Mesenchymal stem cell (in vitro differentiated cells and primary cell): Measurements from ENCODE around the gene MCCC2.
"Not testable (repeated sequence)": the region's sequence is repeated elsewhere in the genome, so short reads cannot be mapped to it uniquely, and the experiment has no call there.

Source experiments
- DNase-seq: peaks from one replicate; pipeline ENCODE4 v3.0.0-alpha.2; 2013
- H2AFZ ChIP-seq: one replicate; pipeline ENCODE4 v1.6.1; 2013; ENCODE audit warnings: low read depth, mild to moderate bottlenecking, control low read depth, inconsistent platforms, low read length, moderate library complexity
- H2AK5ac ChIP-seq: 2 replicates; pipeline ENCODE4 v1.6.1; 2013; ENCODE audit warnings: low read length, moderate library complexity, mild to moderate bottlenecking, inconsistent platforms; ENCODE audit not compliant: severe bottlenecking
- H2BK120ac ChIP-seq: one replicate; pipeline ENCODE4 v1.6.1; 2013; ENCODE audit warnings: low read depth, mild to moderate bottlenecking, inconsistent platforms, low read length, moderate library complexity
- H2BK12ac ChIP-seq, 2 experiments: one replicate each; pipeline ENCODE4 v1.6.1; 2013; ENCODE audit warnings: inconsistent platforms in 2 of 2, low read length in 2 of 2, mild to moderate bottlenecking in 2 of 2, moderate library complexity in 2 of 2, control low read depth in 1 of 2
- H2BK15ac ChIP-seq: one replicate; pipeline ENCODE4 v1.6.1; 2013; ENCODE audit warnings: mild to moderate bottlenecking, low read depth, inconsistent platforms; ENCODE audit not compliant: poor library complexity, severe bottlenecking
- H2BK5ac ChIP-seq: 2 replicates; pipeline ENCODE4 v1.6.1; 2013; ENCODE audit warnings: low read depth, mild to moderate bottlenecking, low read length, control low read depth, inconsistent platforms; ENCODE audit not compliant: poor library complexity, severe bottlenecking
- H3K14ac ChIP-seq, 2 experiments: one replicate each; pipeline ENCODE4 v1.6.1; 2013; ENCODE audit warnings: inconsistent platforms in 2 of 2, low read length in 2 of 2, control low read depth in 1 of 2, mild to moderate bottlenecking in 1 of 2, moderate library complexity in 1 of 2
- H3K18ac ChIP-seq, 2 experiments: one replicate each; pipeline ENCODE4 v1.6.1; 2013; ENCODE audit warnings: inconsistent platforms in 2 of 2, low read length in 2 of 2, control low read depth in 1 of 2, low read depth in 1 of 2, mild to moderate bottlenecking in 1 of 2
- H3K23ac ChIP-seq, 2 experiments: one replicate each; pipeline ENCODE4 v1.6.1; 2013; ENCODE audit warnings: inconsistent platforms in 2 of 2, low read length in 2 of 2, mild to moderate bottlenecking in 2 of 2, moderate library complexity in 2 of 2, control low read depth in 1 of 2
- H3K27ac ChIP-seq: 2 replicates; pipeline ENCODE4 v1.5.1; 2013; ENCODE audit warnings: mild to moderate bottlenecking, moderate library complexity, low read length, control low read depth, inconsistent platforms; ENCODE audit not compliant: poor library complexity, severe bottlenecking
- H3K27me3 ChIP-seq, 2 experiments: 2 replicates each; pipeline versions ENCODE4 v1.6.1 to v1.7.0; 2013; ENCODE audit warnings: low read length in 2 of 2, mild to moderate bottlenecking in 2 of 2, moderate library complexity in 2 of 2, control low read depth in 1 of 2, inconsistent platforms in 1 of 2; ENCODE audit not compliant: control insufficient read depth in 1 of 2, insufficient read depth in 1 of 2
- H3K36me3 ChIP-seq, 2 experiments: 2 replicates each; pipeline versions ENCODE4 v1.6.1 to v1.7.0; 2013; ENCODE audit warnings: low read length in 2 of 2, control low read depth in 1 of 2, inconsistent platforms in 1 of 2, low read depth in 1 of 2, mild to moderate bottlenecking in 1 of 2; ENCODE audit not compliant: insufficient read depth in 2 of 2, control insufficient read depth in 1 of 2
- H3K4ac ChIP-seq, 2 experiments: one replicate each; pipeline ENCODE4 v1.6.1; 2013; ENCODE audit warnings: inconsistent platforms in 2 of 2, low read length in 2 of 2, mild to moderate bottlenecking in 2 of 2, moderate library complexity in 2 of 2, control low read depth in 1 of 2, low read depth in 1 of 2
- H3K4me1 ChIP-seq: 2 replicates; pipeline ENCODE4 v1.6.1; 2013; ENCODE audit warnings: low read depth, low read length, control low read depth; ENCODE audit not compliant: control insufficient read depth, insufficient read depth
- H3K4me2 ChIP-seq: 2 replicates; pipeline ENCODE4 v1.6.1; 2013; ENCODE audit warnings: low read length, mild to moderate bottlenecking, inconsistent platforms; ENCODE audit not compliant: poor library complexity, severe bottlenecking
- H3K4me3 ChIP-seq, 2 experiments: 2 replicates each; pipeline versions ENCODE4 v1.5.1 to v1.7.0; 2013; ENCODE audit warnings: low read length in 2 of 2, mild to moderate bottlenecking in 2 of 2, control low read depth in 1 of 2, low read depth in 1 of 2; ENCODE audit not compliant: insufficient read depth in 1 of 2
- H3K79me1 ChIP-seq: replicated peaks from 2 replicates; pipeline ENCODE4 v1.6.1; 2013; ENCODE audit warnings: mild to moderate bottlenecking, control low read depth, low read length, inconsistent platforms; ENCODE audit not compliant: poor library complexity, severe bottlenecking
- H3K9ac ChIP-seq: 2 replicates; pipeline ENCODE4 v1.7.0; 2013; ENCODE audit warnings: mild to moderate bottlenecking, low read length, moderate library complexity
- H3K9me3 ChIP-seq: 2 replicates; pipeline ENCODE4 v1.7.0; 2013; ENCODE audit warnings: mild to moderate bottlenecking, low read length; ENCODE audit not compliant: control insufficient read depth
- H4K8ac ChIP-seq: one replicate; pipeline ENCODE4 v1.6.1; 2013; ENCODE audit warnings: inconsistent platforms, mild to moderate bottlenecking, low read length, moderate library complexity
- H4K91ac ChIP-seq: one replicate; pipeline ENCODE4 v1.6.1; 2013; ENCODE audit warnings: mild to moderate bottlenecking, low read length, inconsistent platforms
- WGBS: methylation state at CpG from one replicate; pipeline ENCODE4 v1.1.7; 2013; ENCODE audit warnings: mixed read lengths; 5-methylcytosine and 5-hydroxymethylcytosine counted together

MCCC2 gene

DNA sequence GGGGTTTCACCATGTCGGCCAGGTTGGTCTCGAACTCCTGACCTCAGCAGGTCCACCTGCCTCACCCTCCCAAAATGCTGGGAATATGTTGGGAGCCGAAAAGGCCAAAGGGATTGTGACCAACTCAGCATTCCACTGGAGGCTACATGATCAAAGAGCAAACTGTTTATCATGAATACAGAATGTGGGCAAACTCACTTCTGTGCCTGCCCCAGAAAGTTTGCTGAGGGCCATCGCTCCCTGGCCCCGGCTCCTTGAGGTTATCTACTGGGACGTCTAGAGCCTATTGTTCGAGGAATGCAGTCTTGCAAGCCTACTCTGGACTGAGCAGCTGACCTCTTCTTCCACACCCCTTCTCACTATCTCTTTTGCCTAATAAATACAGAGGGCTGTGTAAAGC lies 15.3 kb upstream of the MCCC2 start:
- H2AFZ ChIP-seq, H2BK120ac ChIP-seq, H3K79me1 ChIP-seq, H2BK12ac ChIP-seq, H4K91ac ChIP-seq, H3K4ac ChIP-seq, H3K14ac ChIP-seq, H4K8ac ChIP-seq, DNase-seq, H3K23ac ChIP-seq, H3K4me1 ChIP-seq, H3K9ac ChIP-seq, H3K4me3 ChIP-seq, H2BK5ac ChIP-seq, H3K9me3 ChIP-seq, H3K4me2 ChIP-seq, H3K27ac ChIP-seq, H2BK15ac ChIP-seq, H2AK5ac ChIP-seq, H3K27me3 ChIP-seq, H3K18ac ChIP-seq: not testable (repeated sequence)
- H3K36me3 ChIP-seq = peaks cover 7 to 25% of the 10 kb centered on the region in 2 experiments
- WGBS = 95% methylated on average over 7 of the region's 7 CpGs

- no peak overlapping the region for H2BK120ac ChIP-seq
- no peaks in the 10 kb centered on the region for H3K4me1 ChIP-seq
- no peak overlapping the region for H3K27ac ChIP-seq
- H2AK5ac ChIP-seq = no peak overlapping the region
- H3K4ac ChIP-seq = no peak overlapping the region
- no peaks in the 10 kb centered on the region for H3K9me3 ChIP-seq
- no peak overlapping the region for H3K18ac ChIP-seq
- H3K79me1 ChIP-seq = no peaks in the 10 kb centered on the region
- no peak overlapping the region for H4K8ac ChIP-seq
- no peak overlapping the region for H2BK15ac ChIP-seq
- DNase-seq = no peak
- H3K4me3 ChIP-seq = no peak overlapping the region
- H2BK5ac ChIP-seq = no peak overlapping the region
- peaks cover 3 to 21% of the 10 kb centered on the region in 2 experiments for H3K36me3 ChIP-seq
- 80% methylated on average over 7 of the region's 7 CpGs for WGBS
- no peak overlapping the region for H3K14ac ChIP-seq
- no peak overlapping the region for H3K9ac ChIP-seq
- no peak overlapping the region for H3K4me2 ChIP-seq
- no peak overlapping the region for H4K91ac ChIP-seq
- no peak overlapping the region for H2BK12ac ChIP-seq
- H2AFZ ChIP-seq = no peak overlapping the region
- no peak overlapping the region for H3K23ac ChIP-seq
- H3K27me3 ChIP-seq = no peaks in the 10 kb centered on the region
Measured at GRCh38 chr5:71573591-71573990, 13.5 kb upstream of the MCCC2 start.

DNA sequence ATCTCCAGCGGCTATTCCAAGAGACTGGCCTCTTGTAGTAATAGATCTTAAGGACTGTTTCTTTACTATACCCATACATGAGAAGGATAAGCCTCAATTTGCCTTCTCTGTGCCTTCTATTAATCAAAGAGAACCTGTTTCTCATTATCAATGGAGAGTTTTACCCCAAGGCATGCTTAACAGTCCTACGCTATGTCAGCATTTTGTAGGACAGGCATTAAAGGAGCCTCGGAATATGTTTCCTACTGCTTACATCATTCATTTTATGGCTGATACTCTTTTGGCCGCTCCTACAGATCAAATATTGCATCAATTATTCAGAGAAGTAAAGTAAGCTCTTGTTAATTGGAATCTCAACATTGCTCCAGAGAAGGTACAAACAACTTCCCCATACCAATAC lies 11.6 kb upstream of the MCCC2 start:
- H2BK120ac ChIP-seq, H3K18ac ChIP-seq, H4K8ac ChIP-seq, H2BK15ac ChIP-seq, H3K23ac ChIP-seq, DNase-seq, H3K4me2 ChIP-seq, H3K79me1 ChIP-seq, H4K91ac ChIP-seq, H3K27me3 ChIP-seq, H3K9me3 ChIP-seq, H2BK12ac ChIP-seq, H3K27ac ChIP-seq, H2AK5ac ChIP-seq, H3K4me3 ChIP-seq, H3K4me1 ChIP-seq, H3K14ac ChIP-seq, H2AFZ ChIP-seq, H3K9ac ChIP-seq, H2BK5ac ChIP-seq, H3K4ac ChIP-seq: not testable (repeated sequence)
- WGBS = 97% methylated on average over 4 of the region's 4 CpGs
- peaks cover 3 to 16% of the 10 kb centered on the region in 2 experiments for H3K36me3 ChIP-seq

- 100% methylated on average over 2 of the region's 3 CpGs for WGBS
- no peak overlapping the region for H2AK5ac ChIP-seq
- H2BK15ac ChIP-seq = no peak overlapping the region
- H2AFZ ChIP-seq = no peak overlapping the region
- H3K14ac ChIP-seq = no peak overlapping the region
- H2BK5ac ChIP-seq = no peak overlapping the region
- no peak overlapping the region for H4K8ac ChIP-seq
- H3K18ac ChIP-seq = no peak overlapping the region
- H3K9ac ChIP-seq = no peak overlapping the region
- H3K27me3 ChIP-seq = no peaks in the 10 kb centered on the region
- no peak overlapping the region for H2BK12ac ChIP-seq
- H3K36me3 ChIP-seq = peaks cover 3 to 16% of the 10 kb centered on the region in 2 experiments
- H3K4ac ChIP-seq = no peak overlapping the region
- no peaks in the 10 kb centered on the region for H3K9me3 ChIP-seq
- no peak overlapping the region for H2BK120ac ChIP-seq
- no peak overlapping the region for H3K4me2 ChIP-seq
- no peak overlapping the region for H4K91ac ChIP-seq
- H3K79me1 ChIP-seq = no peaks in the 10 kb centered on the region
- DNase-seq = no peak
- H3K27ac ChIP-seq = no peak overlapping the region
- H3K23ac ChIP-seq = no peak overlapping the region
- no peak overlapping the region for H3K4me3 ChIP-seq
- H3K4me1 ChIP-seq = no peaks in the 10 kb centered on the region
Measured at GRCh38 chr5:71576241-71576640, 10.9 kb upstream of the MCCC2 start.
